HEK293T (cell line): Measurements from ENCODE around the gene CCDC175.

Source experiments
- CTCF ChIA-PET: fragments of 350-600 bp; formaldehyde crosslinking; extraction: SDS; loops from one replicate; lab custom pipeline; 2021; ENCODE audit warnings: antibody characterized with exemption, inconsistent platforms; lab: Yijun Ruan, JAX
- POLR2A ChIA-PET: fragments of 350-600 bp; formaldehyde crosslinking; extraction: SDS; loops from one replicate; lab custom pipeline; 2020; ENCODE audit warnings: antibody characterized with exemption, inconsistent platforms; lab: Yijun Ruan, JAX
- DNase-seq: peaks from one replicate; pipeline ENCODE4 v3.0.0; 2012; ENCODE audit warnings: mixed read lengths; ENCODE audit errors: extremely low spot score
- ARNT ChIP-seq: fragments of 450-650 bp; IDR thresholded peaks from 2 replicates; pipeline ENCODE4 v1.6.1; 2017; ENCODE audit warnings: mild to moderate bottlenecking
- BHLHE40 ChIP-seq: fragments of 450-650 bp; IDR thresholded peaks from 2 replicates; pipeline ENCODE4 v1.6.1; 2016; ENCODE audit warnings: mild to moderate bottlenecking, moderate library complexity, borderline replicate concordance
- CTBP1 ChIP-seq: fragments of 450-650 bp; IDR thresholded peaks from 2 replicates; pipeline ENCODE4 v1.6.1; 2016; ENCODE audit warnings: borderline replicate concordance
- ELF4 ChIP-seq: fragments of 450-650 bp; IDR thresholded peaks from 2 replicates; pipeline ENCODE4 v1.6.1; 2017; ENCODE audit warnings: antibody characterized with exemption
- FOXA1 ChIP-seq: fragments of 450-650 bp; IDR thresholded peaks from 2 replicates; pipeline ENCODE4 v1.6.1; 2016; ENCODE audit warnings: mild to moderate bottlenecking
- FOXK2 ChIP-seq: fragments of 450-650 bp; IDR thresholded peaks from 2 replicates; pipeline ENCODE4 v1.6.1; 2016; ENCODE audit warnings: mild to moderate bottlenecking
- FOXM1 ChIP-seq: fragments of 450-650 bp; IDR thresholded peaks from 2 replicates; pipeline ENCODE4 v1.6.1; 2017; ENCODE audit warnings: mild to moderate bottlenecking, borderline replicate concordance
- HDGF ChIP-seq: fragments of 450-650 bp; IDR thresholded peaks from 2 replicates; pipeline ENCODE4 v1.6.1; 2017; ENCODE audit warnings: antibody characterized with exemption, borderline replicate concordance
- L3MBTL2 ChIP-seq: fragments of 450-650 bp; conservative IDR thresholded peaks from 2 replicates; pipeline ENCODE4 v1.6.1; 2016; ENCODE audit warnings: mild to moderate bottlenecking
- LEF1 ChIP-seq: fragments of 450-650 bp; IDR thresholded peaks from 2 replicates; pipeline ENCODE4 v1.6.1; 2017; ENCODE audit warnings: mild to moderate bottlenecking, borderline replicate concordance
- NFRKB ChIP-seq: fragments of 450-650 bp; IDR thresholded peaks from 2 replicates; pipeline ENCODE4 v1.6.1; 2016; ENCODE audit warnings: mild to moderate bottlenecking, moderate library complexity
- SP1 ChIP-seq: fragments of 450-650 bp; IDR thresholded peaks from 2 replicates; pipeline ENCODE4 v1.6.1; 2017
- SUZ12 ChIP-seq: fragments of 450-650 bp; IDR thresholded peaks from 2 replicates; pipeline ENCODE4 v1.6.1; 2016; ENCODE audit warnings: mild to moderate bottlenecking
- TARDBP ChIP-seq: fragments of 450-650 bp; IDR thresholded peaks from 2 replicates; pipeline ENCODE4 v1.6.1; 2016
- ZNF384 ChIP-seq: fragments of 450-650 bp; IDR thresholded peaks from 2 replicates; pipeline ENCODE4 v1.6.1; 2016
- TF ChIP-seq, protein P1 (sequence below): fragments of 450-650 bp; IDR thresholded peaks from 2 replicates; pipeline ENCODE4 v1.6.1; 2016

The CCDC175 gene

DNA sequence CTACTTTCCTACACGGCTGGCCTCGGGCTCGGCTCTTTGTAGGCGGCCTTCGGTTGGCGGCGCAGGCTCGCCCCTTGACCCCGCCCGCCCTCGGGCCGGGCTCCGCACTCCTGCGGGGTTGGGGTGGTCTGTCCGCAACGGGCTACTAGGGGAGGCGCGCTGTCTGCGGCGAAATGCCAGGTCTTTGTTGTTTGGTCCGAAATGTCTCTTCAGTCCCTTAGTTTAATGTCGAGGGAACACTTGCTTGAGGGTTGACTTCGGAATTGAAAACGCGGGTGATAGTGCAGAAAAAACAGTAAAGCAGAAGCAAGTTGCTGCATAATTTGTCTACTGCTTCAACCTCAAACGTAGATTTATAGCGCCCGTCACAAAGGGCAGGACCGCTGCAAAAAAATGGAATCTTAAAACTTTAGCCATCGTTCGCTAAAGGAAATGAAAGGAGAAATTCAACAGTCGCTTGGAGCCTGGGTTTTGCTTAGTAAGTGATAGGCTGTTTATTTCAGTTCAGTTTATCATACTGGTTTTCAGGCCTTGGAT, 91.9 kb downstream of the CCDC175 start:
- ChIA-PET CTCF (interaction anchor here (0.8 to 2.0 kb wide), 6 partner anchors 11 to 92 kb away, joined by 3 to 15 read pairs (median 4); partner anchors contain the start of gene CCDC175), POLR2A (interaction anchor here (0.7 to 2.1 kb wide), 20 partner anchors 8 to 764 kb away, joined by 3 to 15 read pairs (median 4); partner anchors contain the start of genes CCDC175, DAAM1 and PPM1A)
- no peak for TF ChIP-seq NFRKB
- TF ChIP-seq, protein P1, sequence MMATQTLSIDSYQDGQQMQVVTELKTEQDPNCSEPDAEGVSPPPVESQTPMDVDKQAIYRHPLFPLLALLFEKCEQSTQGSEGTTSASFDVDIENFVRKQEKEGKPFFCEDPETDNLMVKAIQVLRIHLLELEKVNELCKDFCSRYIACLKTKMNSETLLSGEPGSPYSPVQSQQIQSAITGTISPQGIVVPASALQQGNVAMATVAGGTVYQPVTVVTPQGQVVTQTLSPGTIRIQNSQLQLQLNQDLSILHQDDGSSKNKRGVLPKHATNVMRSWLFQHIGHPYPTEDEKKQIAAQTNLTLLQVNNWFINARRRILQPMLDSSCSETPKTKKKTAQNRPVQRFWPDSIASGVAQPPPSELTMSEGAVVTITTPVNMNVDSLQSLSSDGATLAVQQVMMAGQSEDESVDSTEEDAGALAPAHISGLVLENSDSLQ, result peak; percentile 7; the same call in 1 of the 2 replicates
- DNase-seq, result no peak

DNA sequence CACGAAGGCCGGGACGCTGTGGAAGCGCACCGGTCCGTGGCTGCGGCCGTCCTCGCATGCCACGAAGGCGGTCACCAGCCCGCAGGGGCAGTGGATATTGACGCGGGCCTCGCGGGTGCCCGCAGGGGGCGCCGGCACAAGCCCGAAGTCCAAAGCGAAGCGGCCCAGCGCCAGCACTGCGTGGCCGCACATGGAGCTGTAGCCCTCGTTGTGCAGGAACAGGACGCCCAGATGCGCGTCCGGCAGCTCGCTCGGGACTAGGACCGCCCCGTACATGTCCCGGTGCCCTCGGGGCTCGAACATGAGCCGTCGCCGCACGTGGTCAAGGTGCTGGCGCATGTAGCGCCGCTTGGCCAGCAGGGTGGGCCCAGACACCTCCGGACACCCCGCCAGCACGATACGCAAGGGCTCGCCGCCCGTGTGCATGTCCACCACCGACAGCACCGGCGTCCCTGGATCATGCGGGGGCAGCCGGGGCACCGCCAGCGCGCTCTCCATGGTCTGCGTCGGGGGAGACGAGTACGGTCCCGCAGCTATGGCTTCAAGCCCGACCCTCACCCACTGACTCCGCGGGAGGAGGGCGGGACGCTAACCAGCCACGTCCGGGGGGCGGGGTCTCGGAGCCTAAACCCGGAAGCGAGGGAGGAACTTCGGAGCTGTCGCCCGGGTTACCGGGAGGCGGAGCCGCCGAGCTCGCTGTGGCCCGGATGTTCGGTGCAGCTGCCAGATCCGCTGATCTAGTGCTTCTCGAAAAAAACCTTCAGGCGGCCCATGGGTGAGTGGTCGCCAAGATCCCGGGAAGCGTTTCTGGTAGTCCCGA, 92.6 kb downstream of the CCDC175 start, which contains the start of the genes JKAMP and L3HYPDH:
Gene JKAMP (plus strand): TSS at position 699 of the 820 bp plus-strand sequence. CDS start 73 bp downstream, at position 772.
Gene L3HYPDH (minus strand): TSS at position 590 of the 820 bp plus-strand sequence. CDS start 92 bp downstream, at position 498.
- ChIA-PET CTCF (interaction anchor here (0.7 to 2.0 kb wide), 9 partner anchors 10 to 413 kb away, joined by 3 to 15 read pairs (median 4); partner anchors contain the start of gene CCDC175), POLR2A (interaction anchor here (0.7 to 2.1 kb wide), 23 partner anchors 9 to 765 kb away, joined by 3 to 15 read pairs (median 4); partner anchors contain the start of genes CCDC175, DAAM1, PPM1A and RTN1)
- peak; percentile 98 for TF ChIP-seq L3MBTL2
- TF ChIP-seq, protein P1, result no peak
- TF ChIP-seq TARDBP, result no peak
- TF ChIP-seq SUZ12, result no peak
- TF ChIP-seq ELF4, result peak; percentile 91
- TF ChIP-seq FOXM1, result no peak
- no peak for TF ChIP-seq HDGF
- TF ChIP-seq LEF1, result 0 out of 2 replicates have a peak, but pooled peaks have one; percentile 17
- TF ChIP-seq NFRKB, result no peak
- no peak for TF ChIP-seq ZNF384
- TF ChIP-seq SP1, result no peak
- peak; percentile 96 for DNase-seq

DNA sequence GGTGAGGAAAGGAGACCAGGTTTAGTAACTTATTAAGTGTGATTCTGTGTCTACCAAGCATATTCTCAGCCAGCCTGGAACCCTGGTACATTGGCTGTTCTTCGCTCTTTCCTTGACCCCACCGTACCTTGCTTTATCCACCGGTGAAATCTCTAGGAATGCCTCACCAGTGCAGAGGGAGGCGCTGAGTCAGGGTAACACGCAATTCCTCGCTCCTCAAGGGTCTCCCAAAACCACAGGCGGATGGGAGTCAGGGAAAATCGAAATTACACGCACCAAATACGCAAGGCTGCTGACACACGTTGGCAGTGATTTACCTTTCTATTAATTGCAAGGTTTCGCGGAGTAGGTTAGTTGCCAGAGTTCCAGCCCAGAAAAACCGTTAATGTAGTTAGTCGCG, 93.2 kb downstream of the CCDC175 start:
- peak; percentile 19 for DNase-seq
- POLR2A ChIA-PET, result interaction anchor here (1.1 to 2.1 kb wide), 13 partner anchors 8 to 387 kb away, joined by 3 to 15 read pairs (median 5); partner anchors contain the start of genes CCDC175, DAAM1 and RTN1
- CTCF ChIA-PET, result interaction anchor here (0.7 to 2.0 kb wide), 6 partner anchors 10 to 414 kb away, joined by 3 to 15 read pairs (median 4); partner anchors contain the start of gene CCDC175
- TF ChIP-seq CTBP1 (no peak), FOXK2 (no peak), FOXM1 (no peak), HDGF (no peak), TARDBP (no peak)
- TF ChIP-seq, protein P1, result no peak

DNA sequence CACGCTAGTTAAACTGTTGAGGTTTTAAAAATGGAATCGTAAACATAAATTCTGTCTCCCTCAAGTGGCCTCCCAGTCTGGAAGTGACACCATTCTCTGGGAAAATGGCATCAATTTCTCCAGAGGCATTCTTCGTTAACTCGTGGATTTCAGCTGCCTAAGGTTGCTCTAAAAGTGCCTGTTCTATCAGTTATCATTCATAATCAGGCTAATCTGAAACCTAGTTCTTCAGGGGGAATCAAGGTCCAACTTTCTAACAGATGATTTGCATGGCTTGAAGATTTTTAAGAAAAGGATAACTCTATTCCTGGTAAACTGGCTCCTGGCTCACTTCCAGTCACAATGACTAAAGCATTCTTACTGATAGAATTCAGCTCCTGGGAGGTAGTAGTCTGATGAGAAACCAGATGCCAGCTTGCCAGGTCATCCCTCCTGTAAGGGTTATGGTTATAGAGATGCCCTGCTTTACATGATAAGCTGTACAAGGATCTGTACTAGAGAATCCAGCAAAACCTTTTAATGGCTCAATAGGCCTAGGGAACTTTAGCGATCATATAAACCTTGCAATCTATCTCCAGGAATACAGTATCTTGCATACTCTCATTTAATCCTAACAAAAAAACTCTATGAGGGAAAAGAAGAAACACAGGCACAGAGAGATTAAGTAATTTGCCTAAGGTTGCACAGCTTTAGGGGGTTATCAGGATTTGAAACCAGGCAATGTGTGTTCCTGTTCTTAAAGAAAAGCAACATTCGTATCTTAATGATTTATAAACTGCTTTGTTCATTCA, 93.9 kb downstream of the CCDC175 start:
- ChIA-PET POLR2A (interaction anchor here (1.2 to 2.1 kb wide), 5 partner anchors 7 to 293 kb away, joined by 3 to 15 read pairs (median 7); no protein-coding TSS in a partner anchor), CTCF (interaction anchor here (1.3 to 2.0 kb wide), 4 partner anchors 9 to 94 kb away, joined by 3 to 15 read pairs (median 4); partner anchors contain the start of gene CCDC175)
- TF ChIP-seq FOXM1 (no peak), ARNT (no peak), BHLHE40 (no peak), HDGF (no peak), FOXK2 (no peak), L3MBTL2 (no peak), ELF4 (no peak), SP1 (no peak), NFRKB (no peak), SUZ12 (no peak), ZNF384 (no peak), LEF1 (no peak), CTBP1 (no peak), FOXA1 (no peak), TARDBP (no peak)
- TF ChIP-seq, protein P1, result no peak
- DNase-seq, result no peak
